H1 (cell line): Measurements from ENCODE around the gene SHROOM2.

Experiments used
- BRCA1 ChIP-seq: IDR thresholded peaks from 2 replicates; pipeline ENCODE4 v1.6.1; 2012; ENCODE audit warnings: low read depth, low read length, improper control_type of control experiment
- CBX5 ChIP-seq: fragments of 300-800, 300-1000 bp; sonication (generic); IDR thresholded peaks from 2 replicates; pipeline ENCODE4 v1.7.1; 2016; ENCODE audit warnings: antibody characterized with exemption, low read length, low read depth
- CEBPB ChIP-seq: IDR thresholded peaks from 2 replicates; pipeline ENCODE4 v1.6.1; 2012; ENCODE audit warnings: low read depth, low read length
- CREB1 ChIP-seq: IDR thresholded peaks from 2 replicates; pipeline ENCODE4 v1.6.1; 2012; ENCODE audit warnings: inconsistent platforms
- CTCF ChIP-seq, 3 experiments: IDR thresholded peaks; 1 replicate in 2 of 3; 2 replicates in 1 of 3; pipeline versions ENCODE4 v1.5.1 to v1.6.1; 2011; ENCODE audit warnings: low read length in 3 of 3, mild to moderate bottlenecking in 3 of 3, inconsistent platforms in 2 of 3, low read depth in 1 of 3, moderate library complexity in 1 of 3; ENCODE audit not compliant: insufficient read depth in 1 of 3; ENCODE audit errors: control extremely low read depth in 1 of 3
- EP300 ChIP-seq, 2 experiments: IDR thresholded peaks; 1 replicate in 1 of 2; 2 replicates in 1 of 2; pipeline ENCODE4 v1.6.1; 2011 to 2012; ENCODE audit warnings: low read depth in 2 of 2, low read length in 2 of 2, mild to moderate bottlenecking in 2 of 2, borderline replicate concordance in 1 of 2, inconsistent platforms in 1 of 2, moderate library complexity in 1 of 2
- GABPA ChIP-seq: IDR thresholded peaks from 2 replicates; pipeline ENCODE4 v1.6.1; 2011; ENCODE audit warnings: mild to moderate bottlenecking, low read length, moderate library complexity, borderline replicate concordance; ENCODE audit not compliant: insufficient read depth
- RNF2 ChIP-seq: fragments of 200-900, 300-1000 bp; sonication (generic); IDR thresholded peaks from 2 replicates; pipeline ENCODE4 v1.7.1; 2016; ENCODE audit warnings: borderline replicate concordance, low read depth, mild to moderate bottlenecking, antibody characterized with exemption, low read length; ENCODE audit not compliant: poor library complexity, severe bottlenecking; ENCODE audit errors: missing control alignments
- SP1 ChIP-seq: IDR thresholded peaks from 2 replicates; pipeline ENCODE4 v1.6.1; 2011; ENCODE audit warnings: low read depth, low read length
- YY1 ChIP-seq: IDR thresholded peaks from 2 replicates; pipeline ENCODE4 v1.6.1; 2011; ENCODE audit warnings: low read depth, mild to moderate bottlenecking, low read length

GRCh38 chrX:9940421-9940820, 154.2 kb downstream of the SHROOM2 start:
- TF ChIP-seq CTCF (IDR thresholded peaks at IDR 0.05; ENCODE audit: control extremely low read depth in 1 of 3, insufficient read depth in 1 of 3, low read depth in 1 of 3, low read length in 3 of 3) (no peak), CEBPB (no peak), EP300 (IDR thresholded peaks at IDR 0.05; ENCODE audit: borderline replicate concordance in 1 of 2, low read depth in 2 of 2, low read length in 2 of 2) (no peak), BRCA1 (no peak), GABPA (no peak), SP1 (no peak), CREB1 (no peak), RNF2 (no peak), YY1 (no peak), CBX5 (no peak)
